GM21737 (cell line): ENCODE measurements around the gene ZDHHC16.
"Not testable (repeated sequence)": the region's sequence is repeated elsewhere in the genome, so short reads cannot be mapped to it uniquely, and the experiment has no call there.

Experiments
- ATAC-seq: cut with Tn5 transposase; IDR thresholded peaks from one replicate; pipeline ENCODE4 v1.9.1; 2021; ENCODE audit warnings: mild to moderate bottlenecking, moderate library complexity; ENCODE audit not compliant: unreplicated experiment

Gene ZDHHC16

GRCh38 chr10:97434055-97434454 is 11.9 kb upstream of the ZDHHC16 start:
- ATAC-seq: no peak

- no peak for ATAC-seq
Observed at GRCh38 chr10:97434557-97434956, 11.4 kb upstream of the ZDHHC16 start.

GRCh38 chr10:97435211-97435610 is 10.8 kb upstream of the ZDHHC16 start:
- no peak for ATAC-seq

- ATAC-seq: no peak
Observed at GRCh38 chr10:97442277-97442676, 3.7 kb upstream of the ZDHHC16 start.

- ATAC-seq: no peak
Observed at GRCh38 chr10:97444212-97444611, 1.8 kb upstream of the ZDHHC16 start.

GRCh38 chr10:97445357-97445721 is 636 bp upstream of the ZDHHC16 start:
- ATAC-seq: no peak

- no peak for ATAC-seq
Observed at GRCh38 chr10:97450828-97451227, 4.9 kb downstream of the ZDHHC16 start.

GRCh38 chr10:97451605-97452004 is 5.6 kb downstream of the ZDHHC16 start:
- no peak for ATAC-seq

GRCh38 chr10:97452352-97452751 is 6.4 kb downstream of the ZDHHC16 start:
- no peak for ATAC-seq

GRCh38 chr10:97454330-97455036 is 8.5 kb downstream of the ZDHHC16 start:
- no peak for ATAC-seq

GRCh38 chr10:97456034-97456685 is 10.2 kb downstream of the ZDHHC16 start:
- ATAC-seq: no peak

- no peak for ATAC-seq
Observed at GRCh38 chr10:97456686-97457065, 10.7 kb downstream of the ZDHHC16 start.

GRCh38 chr10:97459111-97459510 is 13.1 kb downstream of the ZDHHC16 start:
- no peak for ATAC-seq

GRCh38 chr10:97459933-97460332 is 14.0 kb downstream of the ZDHHC16 start:
- ATAC-seq: no peak

- no peak for ATAC-seq
Observed at GRCh38 chr10:97462309-97462708, 16.3 kb downstream of the ZDHHC16 start.

- ATAC-seq: no peak
Observed at GRCh38 chr10:97463363-97464132, 17.6 kb downstream of the ZDHHC16 start.

- no peak for ATAC-seq
Observed at GRCh38 chr10:97464226-97464625, 18.3 kb downstream of the ZDHHC16 start.

- no peak for ATAC-seq
Observed at GRCh38 chr10:97465982-97466381, 20.0 kb downstream of the ZDHHC16 start.

- no peak for ATAC-seq
Observed at GRCh38 chr10:97466755-97467154, 20.8 kb downstream of the ZDHHC16 start.

- no peak for ATAC-seq
Observed at GRCh38 chr10:97468162-97468561, 22.2 kb downstream of the ZDHHC16 start.

GRCh38 chr10:97468781-97469180 is 22.8 kb downstream of the ZDHHC16 start:
- not testable (repeated sequence) for ATAC-seq

GRCh38 chr10:97474918-97475317 is 28.9 kb downstream of the ZDHHC16 start:
- no peak for ATAC-seq
